Activated T-cell treated with anti-CD3 and anti-CD28 coated beads for 1 hour (primary cell): ENCODE measurements around the gene ARHGDIB.

Experiments
- DNase-seq: peaks from one replicate; pipeline ENCODE4 v3.0.0-alpha.2; 2020; ENCODE audit warnings: low read depth

ARHGDIB gene

GRCh38 chr12:14893506-14894250 is 67.7 kb downstream of the ARHGDIB start:
- no peak for DNase-seq

- no peak for DNase-seq
These were observed 68.5 kb downstream of the ARHGDIB start for GRCh38 chr12:14892726-14893505.
